ENCODE data around the gene FBXW2. TPM values are rescaled to one million over a fixed set of nuclear protein-coding genes. Genes with fewer than 3 reads are reported as not detected.

The FBXW2 gene
- total and polyA plus RNA-seq, 12 donors = 9.2 to 86.8 (median 48.0) TPM

DNA sequence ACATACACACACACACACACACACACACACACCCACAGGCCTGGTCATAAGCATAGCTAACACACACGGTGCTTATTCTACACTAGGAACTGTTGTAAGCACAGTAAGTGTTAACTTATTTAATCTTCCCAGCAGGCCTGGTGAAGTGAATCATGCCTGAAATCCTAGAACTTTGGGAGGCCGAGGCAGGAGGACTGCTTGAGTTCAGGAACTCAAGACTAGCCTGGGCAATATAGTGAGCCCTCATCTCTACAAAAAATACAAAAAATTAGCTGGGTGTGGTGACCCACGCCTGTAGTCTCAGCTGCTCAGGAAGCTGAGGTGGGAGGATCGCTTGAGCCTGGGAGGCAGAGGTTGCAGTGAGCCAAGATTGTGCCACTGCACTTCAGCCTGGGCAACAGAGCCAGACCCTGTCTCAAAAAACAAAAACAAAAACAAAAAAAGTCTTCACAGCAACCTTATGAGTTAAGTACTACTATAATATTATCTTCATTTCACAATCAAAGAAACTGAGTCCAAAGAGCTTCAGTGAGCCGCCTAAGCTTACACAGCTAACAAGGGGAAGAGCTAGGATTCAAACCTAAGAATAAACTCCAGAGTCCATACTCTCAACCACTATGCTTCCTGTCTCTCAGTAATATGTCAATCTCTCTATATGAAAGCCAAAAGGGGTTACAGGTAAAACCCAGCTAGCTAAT is 81.2 kb downstream of the FBXW2 start:
- Histone ChIP-seq H3K4me1 (replicated peaks in 1 of 2) (peaks cover 15 to 58% of the 10 kb centered on the region in 2 donors), H3K4me3 (peak overlapping the region in 1 of 4 donors; percentile 76), H3K27me3 (no peaks in the 10 kb centered on the region), H3K36me3 (replicated peaks in 1 of 2) (no peaks in the 10 kb centered on the region), H3K9me3 (replicated peaks in 1 of 3) (no peaks in the 10 kb centered on the region), H3K27ac (peak overlapping the region in 3 of 5 donors; percentile 1 to 90 (median 31))
- WGBS, 4 donors = 59 to 78% (median 64%) methylated on average over 5 of the region's 5 CpGs
- DNase-seq = no peak
- intact Hi-C loops (cut with DNase I) = no loop called here
- TF ChIP-seq POLR2A (IDR thresholded peaks at IDR 0.05) = no peak
- TF ChIP-seq, protein P1, sequence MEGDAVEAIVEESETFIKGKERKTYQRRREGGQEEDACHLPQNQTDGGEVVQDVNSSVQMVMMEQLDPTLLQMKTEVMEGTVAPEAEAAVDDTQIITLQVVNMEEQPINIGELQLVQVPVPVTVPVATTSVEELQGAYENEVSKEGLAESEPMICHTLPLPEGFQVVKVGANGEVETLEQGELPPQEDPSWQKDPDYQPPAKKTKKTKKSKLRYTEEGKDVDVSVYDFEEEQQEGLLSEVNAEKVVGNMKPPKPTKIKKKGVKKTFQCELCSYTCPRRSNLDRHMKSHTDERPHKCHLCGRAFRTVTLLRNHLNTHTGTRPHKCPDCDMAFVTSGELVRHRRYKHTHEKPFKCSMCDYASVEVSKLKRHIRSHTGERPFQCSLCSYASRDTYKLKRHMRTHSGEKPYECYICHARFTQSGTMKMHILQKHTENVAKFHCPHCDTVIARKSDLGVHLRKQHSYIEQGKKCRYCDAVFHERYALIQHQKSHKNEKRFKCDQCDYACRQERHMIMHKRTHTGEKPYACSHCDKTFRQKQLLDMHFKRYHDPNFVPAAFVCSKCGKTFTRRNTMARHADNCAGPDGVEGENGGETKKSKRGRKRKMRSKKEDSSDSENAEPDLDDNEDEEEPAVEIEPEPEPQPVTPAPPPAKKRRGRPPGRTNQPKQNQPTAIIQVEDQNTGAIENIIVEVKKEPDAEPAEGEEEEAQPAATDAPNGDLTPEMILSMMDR (IDR thresholded peaks at IDR 0.05) = no peak

DNA sequence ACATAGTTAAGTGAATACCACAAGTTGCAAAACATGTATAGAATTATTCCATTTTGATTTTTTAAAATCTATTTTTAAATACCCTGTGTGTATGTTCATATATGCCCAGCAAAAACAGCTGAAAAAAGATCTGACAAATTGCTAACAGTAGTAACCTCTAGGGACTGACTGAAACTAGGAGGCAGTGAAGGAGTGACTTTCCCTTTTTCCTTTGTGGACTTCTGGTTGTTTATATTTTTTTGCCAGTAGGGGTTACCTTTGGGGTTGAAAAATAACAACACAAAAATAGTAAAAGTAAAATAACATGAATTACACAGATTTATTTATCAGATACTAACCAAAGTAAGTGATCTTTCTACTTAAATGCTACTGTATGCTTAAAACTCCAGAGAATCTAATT is 81.9 kb downstream of the FBXW2 start:
- Histone ChIP-seq H3K36me3 (replicated peaks in 1 of 2) (no peaks in the 10 kb centered on the region), H3K4me1 (replicated peaks in 1 of 2) (peaks cover 15 to 57% of the 10 kb centered on the region in 2 donors), H3K9me3 (replicated peaks in 1 of 3) (no peaks in the 10 kb centered on the region), H3K27ac (peak overlapping the region in 3 of 5 donors; percentile 31 to 90 (median 75)), H3K27me3 (no peaks in the 10 kb centered on the region), H3K4me3 (peak overlapping the region in 1 of 4 donors; percentile 76)
- TF ChIP-seq, protein P1 (IDR thresholded peaks at IDR 0.05) = no peak
- no peak for TF ChIP-seq POLR2A (IDR thresholded peaks at IDR 0.05)
- DNase-seq = no peak
- intact Hi-C loops (cut with DNase I) = no loop called here

DNA sequence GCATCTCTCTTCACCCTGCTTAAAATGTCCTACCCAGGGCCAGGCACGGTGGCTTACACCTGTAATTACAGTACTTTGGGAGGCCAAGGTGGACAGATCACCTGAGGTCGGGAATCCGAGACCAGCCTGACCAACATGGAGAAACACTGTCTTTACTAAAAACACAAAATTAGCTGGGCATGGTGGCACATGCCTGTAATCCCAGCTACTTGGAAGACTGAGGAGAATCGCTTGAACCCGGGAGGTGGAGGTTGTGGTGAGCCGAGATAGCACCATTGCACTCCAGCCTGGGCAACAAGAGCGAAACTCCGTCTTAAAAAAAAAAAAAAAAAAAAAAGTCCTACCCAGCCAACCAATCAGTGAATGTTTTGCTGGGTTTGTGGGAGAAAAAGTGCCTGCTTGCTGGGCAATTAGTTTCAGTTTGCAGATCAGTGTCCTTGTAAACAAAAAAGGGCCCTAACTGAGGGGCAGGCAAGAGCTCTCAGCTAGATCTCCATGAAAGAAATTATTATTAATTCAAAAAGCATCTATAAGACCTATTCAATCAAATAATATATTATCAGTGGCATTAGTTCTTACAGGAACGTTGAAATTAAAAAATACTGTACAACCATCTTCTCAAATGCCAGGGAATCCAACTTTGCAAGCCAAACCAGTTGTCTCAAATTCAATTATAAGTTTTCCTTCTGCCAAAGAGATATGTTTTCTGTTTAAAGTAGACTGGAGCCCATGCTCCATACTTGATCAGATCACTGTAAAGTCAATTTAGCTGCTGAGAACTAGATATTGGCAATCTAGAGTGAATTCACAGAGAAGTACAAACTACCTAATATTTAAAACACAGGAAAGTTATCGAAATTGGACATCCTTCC is 82.9 kb downstream of the FBXW2 start:
- Histone ChIP-seq H3K27ac (peak overlapping the region in 4 of 5 donors; percentile 12 to 90 (median 79)), H3K4me1 (replicated peaks in 1 of 2) (peaks cover 15 to 48% of the 10 kb centered on the region in 2 donors), H3K9me3 (replicated peaks in 1 of 3) (no peaks in the 10 kb centered on the region), H3K4me3 (peak overlapping the region in 2 of 4 donors; percentile 14 to 52), H3K36me3 (replicated peaks in 1 of 2) (no peaks in the 10 kb centered on the region), H3K27me3 (no peaks in the 10 kb centered on the region)
- TF ChIP-seq POLR2A (IDR thresholded peaks at IDR 0.05) = peak in 1 of 2 donors; percentile 75
- TF ChIP-seq, protein P1 (IDR thresholded peaks at IDR 0.05) = no peak
- DNase-seq = peak in 6 of 7 donors; percentile 52 to 72 (median 64)
- intact Hi-C loops (cut with DNase I) = no loop called here
- WGBS, 4 donors = 26 to 40% (median 31%) methylated on average over 10 of the region's 10 CpGs

DNA sequence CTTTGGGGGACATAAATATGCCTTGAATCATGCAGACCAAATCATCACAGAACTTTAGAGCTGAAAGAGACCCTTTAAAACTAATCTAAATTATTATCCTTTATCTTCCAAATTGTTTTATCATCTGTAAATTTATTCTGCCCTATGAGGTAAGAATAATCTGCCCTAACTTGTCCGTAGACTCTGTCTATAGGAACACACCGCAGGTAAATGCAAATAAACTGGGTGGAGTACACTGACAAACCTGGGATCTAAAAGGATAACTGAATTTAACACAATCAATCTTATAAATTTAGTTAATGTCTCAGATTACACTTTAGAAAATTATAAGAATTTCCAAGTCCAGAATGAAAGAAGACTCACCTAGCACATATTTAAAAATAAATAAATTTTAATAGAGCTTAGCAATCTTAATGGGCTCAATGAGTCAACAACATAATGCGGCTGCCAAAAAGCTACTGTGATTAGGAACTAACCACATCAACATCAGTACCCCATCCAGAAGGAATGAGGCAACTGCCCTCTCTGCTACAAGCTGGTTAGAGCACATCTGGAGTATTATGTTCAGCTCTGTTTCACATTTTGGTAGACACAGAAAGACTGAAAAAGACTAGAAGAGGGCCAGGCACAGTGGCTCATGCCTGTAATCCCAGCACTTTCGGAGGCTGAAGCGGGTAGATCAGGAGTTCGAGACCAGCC is 84.5 kb downstream of the FBXW2 start:
- H3K27me3 ChIP-seq = no peaks in the 10 kb centered on the region
- intact Hi-C loops (cut with DNase I) = no loop called here
- no peaks in the 10 kb centered on the region for H3K36me3 ChIP-seq (replicated peaks in 1 of 2)
- peak in 1 of 7 donors; percentile 39 for DNase-seq
- no peak overlapping the region for H3K4me3 ChIP-seq
- H3K27ac ChIP-seq = no peak overlapping the region
- H3K4me1 ChIP-seq (replicated peaks in 1 of 2) = peaks cover 9 to 55% of the 10 kb centered on the region in 2 donors
- no peak for TF ChIP-seq POLR2A (IDR thresholded peaks at IDR 0.05)
- TF ChIP-seq, protein P1 (IDR thresholded peaks at IDR 0.05) = no peak
- 89 to 94% (median 92%) methylated on average over 6 of the region's 6 CpGs for WGBS, 4 donors
- H3K9me3 ChIP-seq (replicated peaks in 1 of 3) = no peaks in the 10 kb centered on the region

Measured in adrenal gland (tissue), 12 donors.